Medulla oblongata (tissue), 1 donor: Measurements from ENCODE around the gene TEX19.
"Not testable (repeated sequence)": the region's sequence is repeated elsewhere in the genome, so short reads cannot be mapped to it uniquely, and the experiment has no call there.

Experiments used
- DNase-seq: peaks from one replicate; pipeline ENCODE4 v3.0.0-alpha.2; 2015; ENCODE audit errors: extremely low spot score

The TEX19 gene

GRCh38 chr17:82408938-82409318 is 49.9 kb downstream of the TEX19 start:
- DNase-seq, result no peak

DNA sequence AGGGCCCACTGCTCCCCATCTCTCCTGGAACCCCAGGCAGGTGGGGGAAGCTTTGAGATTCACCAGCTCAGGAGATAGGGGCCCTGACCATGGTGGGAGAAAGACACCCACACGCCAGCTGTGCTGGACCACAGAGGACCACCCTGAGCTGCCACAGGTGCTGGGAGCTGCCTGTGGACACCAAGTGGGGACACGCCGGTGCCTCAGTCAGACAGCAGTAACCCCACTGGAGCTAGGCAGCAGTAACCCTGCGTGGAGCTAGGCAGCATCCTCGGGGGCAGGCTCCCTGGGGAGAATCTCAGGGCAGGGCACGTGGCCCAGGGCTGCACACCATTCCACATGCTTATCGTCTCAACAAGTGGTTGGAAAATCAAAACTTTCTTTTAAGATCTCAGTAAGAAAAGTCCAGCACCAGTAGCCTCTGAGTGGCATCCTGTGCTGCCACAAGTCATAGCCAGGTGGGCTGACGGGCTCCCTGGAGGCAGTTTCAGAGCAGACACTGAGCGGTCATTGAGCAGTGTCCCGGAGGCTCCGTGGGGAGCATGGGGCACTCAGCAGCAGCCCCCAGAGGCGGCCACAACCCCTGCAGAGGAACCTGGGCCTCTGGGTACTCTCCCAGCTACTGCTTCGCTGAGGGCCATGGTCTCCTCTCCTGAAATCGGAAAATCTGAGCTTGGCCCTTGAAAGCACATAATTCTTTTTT is 51.1 kb downstream of the TEX19 start:
- DNase-seq, result no peak

- DNase-seq, result no peak
Measured at GRCh38 chr17:82411396-82412053, 52.5 kb downstream of the TEX19 start.

GRCh38 chr17:82412081-82412480 is 53.0 kb downstream of the TEX19 start:
- not testable (repeated sequence) for DNase-seq

- DNase-seq, result no peak
Measured at GRCh38 chr17:82412535-82413520, 53.8 kb downstream of the TEX19 start.
